OCI-LY7 (cell line): ENCODE results near the gene MLYCD. TPM values are rescaled to one million over a fixed set of nuclear protein-coding genes. Genes with fewer than 3 reads are reported as not detected.

Experiments used
- BruUV-seq: library from RNA; stranded (reverse); fragments of 400-500 nt; replicated peaks from 2 replicates; lab custom pipeline; 2021; lab: Mats Ljungman, UMichigan
- CTCF ChIA-PET: fragments of 300-600 bp; sonication (Branson Sonifier 250); formaldehyde crosslinking; loops from one replicate; lab custom pipeline; 2022; ENCODE audit warnings: antibody characterized with exemption; ENCODE audit not compliant: unreplicated experiment; lab: Charles Lee
- POLR2A ChIA-PET: fragments of 300-600 bp; sonication (Branson Sonifier 250); formaldehyde crosslinking; loops from one replicate; lab custom pipeline; 2022; ENCODE audit warnings: antibody characterized with exemption; lab: Charles Lee
- DNase-seq: peaks from one replicate; pipeline ENCODE4 v3.0.0-alpha.2; 2015; ENCODE audit warnings: low spot score
- H2AFZ ChIP-seq: fragments of 200-600 bp; sonication (generic), shearing (Covaris generic); 2 replicates; pipeline ENCODE4 v1.6.1; 2014; ENCODE audit warnings: mild to moderate bottlenecking, antibody characterized with exemption, low read length, moderate library complexity
- H3K27ac ChIP-seq: fragments of 200-600 bp; sonication (generic); 2 replicates; pipeline ENCODE4 v1.5.1; 2014; ENCODE audit warnings: mixed run types, low read depth, mild to moderate bottlenecking, moderate library complexity, low read length, inconsistent platforms; ENCODE audit not compliant: poor library complexity, severe bottlenecking
- H3K36me3 ChIP-seq: fragments of 200-600 bp; sonication (generic); 2 replicates; pipeline ENCODE4 v1.6.1; 2014; ENCODE audit warnings: mild to moderate bottlenecking, antibody characterized with exemption, low read length, moderate library complexity, mixed read lengths; ENCODE audit not compliant: insufficient read depth
- H3K4me1 ChIP-seq: fragments of 200-600 bp; sonication (generic); 2 replicates; pipeline ENCODE4 v1.5.1; 2014; ENCODE audit warnings: mild to moderate bottlenecking, low read length; ENCODE audit not compliant: insufficient read depth, poor library complexity, severe bottlenecking
- H3K4me2 ChIP-seq: fragments of 200-600 bp; sonication (generic); 2 replicates; pipeline ENCODE4 v1.6.1; 2014; ENCODE audit warnings: mild to moderate bottlenecking, low read length
- H3K4me3 ChIP-seq: fragments of 200-600 bp; sonication (generic); 2 replicates; pipeline ENCODE4 v1.5.1; 2014; ENCODE audit warnings: mild to moderate bottlenecking, low read depth, low read length; ENCODE audit not compliant: poor library complexity, severe bottlenecking
- H3K79me2 ChIP-seq: fragments of 200-600 bp; sonication (generic); 2 replicates; pipeline ENCODE4 v1.6.1; 2016; ENCODE audit warnings: low read depth, mild to moderate bottlenecking, low read length, moderate library complexity, mixed read lengths; ENCODE audit not compliant: insufficient read depth
- H3K9me2 ChIP-seq: fragments of 200-600 bp; sonication (generic); 2 replicates; pipeline ENCODE4 v1.6.1; 2016; ENCODE audit warnings: mild to moderate bottlenecking, low read length, mixed read lengths; ENCODE audit not compliant: insufficient read depth
- H3K9me3 ChIP-seq: fragments of 200-600 bp; sonication (generic); 2 replicates; pipeline ENCODE4 v1.6.1; 2014; ENCODE audit warnings: mild to moderate bottlenecking, mixed run types, low read length, mixed read lengths
- H4K20me1 ChIP-seq: fragments of 200-600 bp; sonication (generic); 2 replicates; pipeline ENCODE4 v1.6.1; 2014; ENCODE audit warnings: mild to moderate bottlenecking, antibody characterized with exemption, low read length, moderate library complexity, mixed read lengths; ENCODE audit not compliant: insufficient read depth
- EZH2phosphoT487 ChIP-seq: fragments of 200-600 bp; sonication (generic); IDR thresholded peaks from 2 replicates; pipeline ENCODE4 v1.6.1; 2018; ENCODE audit warnings: low read depth, borderline replicate concordance, mild to moderate bottlenecking, mixed run types, antibody characterized with exemption, low read length, moderate library complexity, mixed read lengths
- intact Hi-C: fragments of 100-400 bp; cut with micrococcal nuclease; formaldehyde crosslinking; loops from one replicate; pipeline ENCODE4 v1.10.0; 2022; ENCODE audit not compliant: unreplicated experiment
- total RNA-seq, 2 experiments: library from RNA; depleted of rRNA in 1 of 2; stranded (reverse); fragments of >200 nt in 1 of 2; shearing (Covaris generic) in 1 of 2; gene quantifications; 2 replicates each; pipeline ENCODE4 v1.2.3, GENCODE V29; 2014 to 2022
- TF ChIP-seq, protein P1 (sequence below): fragments of 200-600 bp; sonication (generic); conservative IDR thresholded peaks from 2 replicates; pipeline ENCODE4 v1.5.1; 2014; ENCODE audit warnings: mild to moderate bottlenecking, antibody characterized with exemption, low read length, moderate library complexity, mixed read lengths

The MLYCD gene
- total RNA-seq, 2 experiments from 2014 or later = 3.5 to 10.9 TPM

DNA sequence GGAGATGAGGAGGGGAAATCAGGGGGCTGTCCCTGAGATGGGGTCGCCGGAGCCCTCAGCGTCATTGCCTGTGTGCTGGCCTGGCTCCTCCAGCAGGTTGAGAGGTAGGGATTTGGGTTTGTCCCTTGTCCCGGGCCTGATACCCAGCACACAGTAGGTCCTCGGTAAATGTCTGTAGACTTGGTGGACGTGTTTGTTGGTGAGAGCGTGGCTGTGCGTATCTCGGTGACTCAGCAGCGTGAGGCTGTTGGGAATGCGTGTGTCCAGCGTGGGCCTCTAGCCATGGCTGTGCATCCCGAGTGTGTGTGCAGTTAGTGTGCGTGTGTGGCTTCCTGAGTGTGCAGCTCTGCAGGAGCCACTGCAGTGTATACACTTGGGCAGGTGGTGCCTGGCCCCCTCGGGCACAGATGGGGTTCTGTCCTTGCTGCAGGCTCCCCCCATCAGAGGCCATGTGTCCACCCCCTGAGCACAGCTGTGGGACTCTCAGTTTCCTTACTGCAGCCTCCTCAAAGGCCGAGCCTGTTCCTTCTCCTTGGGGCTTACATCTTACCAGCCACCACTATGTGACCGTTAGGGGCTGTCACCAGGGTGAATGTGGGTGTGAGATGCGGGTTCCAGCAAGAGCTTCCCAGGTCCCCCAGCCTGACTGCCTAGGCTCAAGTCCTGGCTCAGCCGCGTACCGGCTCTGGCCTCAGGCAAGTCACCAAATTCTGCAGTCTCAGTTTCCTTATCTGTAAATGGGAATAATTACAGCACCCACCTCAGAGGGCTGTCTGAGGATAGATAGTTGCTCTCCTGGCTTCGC, 74.9 kb downstream of the MLYCD start:
- Histone ChIP-seq H3K4me1 (no peaks in the 10 kb centered on the region), H3K4me2 (no peak overlapping the region), H4K20me1 (no peaks in the 10 kb centered on the region), H3K4me3 (no peak overlapping the region), H3K36me3 (no peaks in the 10 kb centered on the region), H3K9me3 (no peaks in the 10 kb centered on the region), H3K79me2 (no peaks in the 10 kb centered on the region), H3K27ac (no peak overlapping the region), H2AFZ (no peak overlapping the region), H3K9me2 (no peaks in the 10 kb centered on the region)
- ChIA-PET POLR2A (no interaction called here), CTCF (no interaction called here)
- no peak for TF ChIP-seq EZH2phosphoT487
- TF ChIP-seq, protein P1, sequence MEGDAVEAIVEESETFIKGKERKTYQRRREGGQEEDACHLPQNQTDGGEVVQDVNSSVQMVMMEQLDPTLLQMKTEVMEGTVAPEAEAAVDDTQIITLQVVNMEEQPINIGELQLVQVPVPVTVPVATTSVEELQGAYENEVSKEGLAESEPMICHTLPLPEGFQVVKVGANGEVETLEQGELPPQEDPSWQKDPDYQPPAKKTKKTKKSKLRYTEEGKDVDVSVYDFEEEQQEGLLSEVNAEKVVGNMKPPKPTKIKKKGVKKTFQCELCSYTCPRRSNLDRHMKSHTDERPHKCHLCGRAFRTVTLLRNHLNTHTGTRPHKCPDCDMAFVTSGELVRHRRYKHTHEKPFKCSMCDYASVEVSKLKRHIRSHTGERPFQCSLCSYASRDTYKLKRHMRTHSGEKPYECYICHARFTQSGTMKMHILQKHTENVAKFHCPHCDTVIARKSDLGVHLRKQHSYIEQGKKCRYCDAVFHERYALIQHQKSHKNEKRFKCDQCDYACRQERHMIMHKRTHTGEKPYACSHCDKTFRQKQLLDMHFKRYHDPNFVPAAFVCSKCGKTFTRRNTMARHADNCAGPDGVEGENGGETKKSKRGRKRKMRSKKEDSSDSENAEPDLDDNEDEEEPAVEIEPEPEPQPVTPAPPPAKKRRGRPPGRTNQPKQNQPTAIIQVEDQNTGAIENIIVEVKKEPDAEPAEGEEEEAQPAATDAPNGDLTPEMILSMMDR = no peak
- intact Hi-C loops = no loop called here
- DNase-seq = no peak
- BruUV-seq = no TSS peak

DNA sequence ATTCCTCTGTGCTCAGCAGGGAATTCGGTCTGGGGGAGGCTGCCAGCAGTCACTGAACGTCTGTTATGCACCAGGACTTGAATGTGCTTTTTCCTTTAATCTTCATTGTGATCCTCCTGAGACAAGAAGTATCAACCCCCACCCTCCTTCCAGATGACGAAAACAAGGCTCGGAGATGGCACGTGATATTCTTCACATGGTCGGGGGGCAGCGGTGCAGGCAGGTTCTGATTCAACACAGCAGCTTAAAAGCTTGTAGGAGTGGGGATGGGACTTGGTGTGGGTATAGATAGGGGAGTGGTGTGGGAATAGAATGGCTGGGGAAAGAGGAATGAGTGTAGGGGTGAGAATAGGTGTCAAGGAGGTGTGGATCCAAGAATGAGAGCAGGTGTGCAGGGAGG, 75.6 kb downstream of the MLYCD start:
- H3K9me2 ChIP-seq = no peaks in the 10 kb centered on the region
- CTCF ChIA-PET = no interaction called here
- H3K27ac ChIP-seq = no peak overlapping the region
- intact Hi-C loops = no loop called here
- no peak for DNase-seq
- BruUV-seq = no TSS peak
- no peak overlapping the region for H2AFZ ChIP-seq
- H3K36me3 ChIP-seq = no peaks in the 10 kb centered on the region
- POLR2A ChIA-PET = no interaction called here
- H3K4me2 ChIP-seq = no peak overlapping the region
- H3K9me3 ChIP-seq = no peaks in the 10 kb centered on the region
- H3K4me1 ChIP-seq = no peaks in the 10 kb centered on the region
- H3K4me3 ChIP-seq = no peak overlapping the region
- TF ChIP-seq, protein P1 = no peak
- TF ChIP-seq EZH2phosphoT487 = no peak
- no peaks in the 10 kb centered on the region for H4K20me1 ChIP-seq
- no peaks in the 10 kb centered on the region for H3K79me2 ChIP-seq

DNA sequence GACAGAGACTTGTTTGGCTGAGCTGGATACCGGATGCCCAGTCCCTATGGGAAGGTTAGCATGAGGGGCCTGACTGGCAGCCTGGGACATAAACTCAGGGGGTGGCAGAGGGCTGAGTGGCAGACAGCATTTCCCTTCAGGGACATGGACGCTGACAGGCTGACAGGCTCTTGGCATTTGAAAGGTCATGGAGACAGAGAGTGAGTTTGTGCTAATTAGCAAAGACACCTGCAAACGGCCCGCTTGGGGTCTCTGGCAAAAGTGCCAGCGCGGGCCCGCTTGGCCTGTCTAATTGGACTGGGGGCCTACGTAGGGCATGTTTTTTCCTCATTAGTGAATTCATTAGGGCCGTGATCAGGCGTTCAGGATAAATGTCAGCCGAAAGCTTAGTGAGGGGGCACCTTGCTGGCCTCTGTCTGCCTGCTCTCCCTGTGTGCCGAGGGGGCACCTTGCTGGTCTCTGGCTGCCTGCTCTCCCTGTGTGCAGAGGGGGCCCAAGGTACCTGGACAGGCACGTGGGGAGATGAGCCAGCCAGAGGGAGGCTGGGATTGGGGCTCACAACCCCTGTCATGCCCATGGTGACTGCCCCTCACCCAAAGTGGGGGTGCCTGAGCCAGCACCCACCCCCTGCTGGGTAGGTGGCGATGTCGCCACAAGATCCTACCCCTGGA, 76.8 kb downstream of the MLYCD start:
- H3K27ac ChIP-seq = no peak overlapping the region
- intact Hi-C loops = no loop called here
- H3K9me3 ChIP-seq = no peaks in the 10 kb centered on the region
- no peak for DNase-seq
- H3K9me2 ChIP-seq = no peaks in the 10 kb centered on the region
- no peak overlapping the region for H3K4me2 ChIP-seq
- CTCF ChIA-PET = no interaction called here
- no peaks in the 10 kb centered on the region for H4K20me1 ChIP-seq
- H3K79me2 ChIP-seq = no peaks in the 10 kb centered on the region
- POLR2A ChIA-PET = no interaction called here
- no peaks in the 10 kb centered on the region for H3K4me1 ChIP-seq
- H3K4me3 ChIP-seq = no peak overlapping the region
- no peaks in the 10 kb centered on the region for H3K36me3 ChIP-seq
- H2AFZ ChIP-seq = no peak overlapping the region
- BruUV-seq = no TSS peak
- TF ChIP-seq EZH2phosphoT487 = no peak
- TF ChIP-seq, protein P1 = no peak
